Femur (tissue), 1 donor: ENCODE measurements around the gene MAML3.

Experiments
- DNase-seq: peaks from one replicate; pipeline ENCODE4 v3.0.0-alpha.2; 2017

The MAML3 gene

DNA sequence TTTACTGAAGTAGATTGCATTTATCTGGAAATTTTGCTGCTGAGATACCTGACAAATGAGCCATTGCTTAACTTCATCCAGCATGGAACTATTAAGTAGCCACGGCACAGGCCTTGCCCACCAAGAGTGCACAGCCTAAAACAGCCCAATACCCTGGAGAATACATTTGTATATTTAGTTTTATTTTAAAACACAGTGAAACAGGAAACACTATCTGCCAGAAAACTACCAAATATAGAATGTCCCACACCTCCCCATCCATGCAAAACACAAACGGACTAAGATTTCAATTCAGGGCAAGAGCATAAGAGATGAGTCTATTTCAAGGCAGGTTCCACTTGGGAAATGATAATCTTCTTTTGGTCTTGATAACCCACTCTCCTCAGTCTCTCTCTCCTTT lies 57.1 kb downstream of the MAML3 start:
- DNase-seq: no peak

DNA sequence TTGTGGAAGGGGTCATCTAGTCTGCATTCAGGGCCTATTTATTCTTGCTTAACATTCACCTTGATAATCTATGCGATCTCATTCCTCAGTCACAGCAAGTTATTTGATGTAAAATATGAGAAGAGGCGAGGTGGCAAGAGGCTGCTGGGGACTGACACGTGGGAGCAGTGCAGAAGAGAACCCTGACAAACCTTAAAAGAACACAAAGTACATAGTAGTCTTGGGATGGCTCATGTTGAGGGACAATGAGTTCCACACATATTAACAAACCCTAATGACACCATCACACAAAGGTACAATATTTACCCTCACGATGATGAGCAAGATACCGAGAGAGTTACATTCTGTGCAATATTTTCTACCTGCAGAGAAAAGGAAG lies 57.5 kb downstream of the MAML3 start:
- DNase-seq: no peak

DNA sequence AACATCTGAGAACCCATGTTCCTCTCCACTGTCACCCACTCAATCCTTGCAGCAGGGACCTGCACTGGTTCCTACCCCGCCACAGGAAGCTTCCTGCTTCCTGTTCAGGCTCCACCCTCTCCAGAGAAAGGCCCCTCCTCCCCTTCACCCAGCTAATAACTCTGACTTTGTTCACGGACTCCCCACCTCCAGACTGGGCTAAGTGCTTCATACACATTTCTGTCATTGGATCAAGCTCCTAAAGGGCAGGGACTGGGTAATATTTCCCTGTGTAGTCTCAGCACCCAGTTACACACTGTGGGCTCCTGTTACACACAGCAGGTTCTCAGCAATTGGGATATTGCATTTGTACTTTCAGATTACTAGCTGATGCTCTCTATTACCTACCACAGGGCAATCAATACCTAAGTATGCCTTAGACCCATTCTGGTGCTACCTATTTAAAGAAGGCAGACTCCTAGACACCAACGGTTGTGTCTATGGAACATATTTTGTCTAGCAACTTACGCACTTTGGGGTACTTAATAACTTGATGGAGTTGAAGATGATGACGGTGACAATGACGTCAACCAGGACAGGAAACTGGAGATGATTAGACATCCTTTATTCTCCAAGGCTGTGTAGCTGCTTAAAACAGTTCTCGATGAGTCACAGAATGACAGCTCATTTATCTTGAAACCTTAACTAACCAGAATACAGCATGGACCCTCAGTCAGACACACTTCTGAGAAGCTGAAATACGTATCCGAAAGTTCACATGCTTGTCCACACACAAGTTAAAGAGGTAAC lies 58.1 kb downstream of the MAML3 start:
- peak; percentile 46 for DNase-seq

DNA sequence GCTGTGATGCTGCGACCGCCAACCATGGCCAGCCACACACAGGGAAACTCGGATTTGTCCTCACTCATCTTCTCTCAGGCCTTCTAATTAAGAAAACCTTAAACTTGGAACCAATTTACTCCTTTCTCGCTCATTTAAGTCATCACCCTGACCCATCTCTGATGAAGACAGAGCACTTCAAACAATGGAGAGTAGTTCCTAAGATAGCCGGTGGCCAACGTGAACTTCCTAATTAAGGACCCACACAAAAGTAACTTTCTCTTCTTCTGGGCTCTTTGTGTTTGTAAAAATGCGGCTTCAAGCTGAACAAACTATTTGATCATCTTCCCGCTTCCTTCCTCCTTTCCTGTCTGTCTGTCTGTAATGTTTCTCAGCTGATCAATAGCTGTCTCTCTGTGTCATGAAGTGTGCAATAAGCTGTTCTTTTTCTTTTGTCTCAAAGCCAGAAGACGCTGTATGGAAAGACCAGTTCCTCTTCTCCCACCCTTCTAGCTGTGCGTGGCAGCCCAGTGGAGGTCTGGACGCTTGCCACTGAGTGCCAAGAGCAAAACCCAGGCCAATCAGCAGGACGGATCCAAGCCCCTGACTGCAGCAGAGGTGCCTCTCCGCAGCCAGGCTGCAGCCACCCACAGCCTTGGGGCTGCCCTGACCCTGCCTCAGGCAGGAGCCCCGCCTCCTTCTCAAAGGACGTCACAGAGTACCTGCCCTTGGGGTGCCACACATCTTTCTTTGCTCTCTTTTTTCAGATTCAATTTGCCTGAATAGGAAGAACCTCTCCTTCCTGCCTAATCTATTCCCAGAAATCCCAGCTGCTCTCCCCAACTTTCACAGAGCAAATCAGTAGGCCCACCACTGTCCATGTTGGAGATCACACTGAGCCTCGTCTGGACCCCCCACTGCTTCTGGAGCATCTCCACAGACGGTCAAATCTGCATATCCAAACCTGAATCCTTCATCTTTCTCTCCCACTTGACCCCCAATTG lies 59.3 kb downstream of the MAML3 start:
- peak; percentile 78 for DNase-seq

DNA sequence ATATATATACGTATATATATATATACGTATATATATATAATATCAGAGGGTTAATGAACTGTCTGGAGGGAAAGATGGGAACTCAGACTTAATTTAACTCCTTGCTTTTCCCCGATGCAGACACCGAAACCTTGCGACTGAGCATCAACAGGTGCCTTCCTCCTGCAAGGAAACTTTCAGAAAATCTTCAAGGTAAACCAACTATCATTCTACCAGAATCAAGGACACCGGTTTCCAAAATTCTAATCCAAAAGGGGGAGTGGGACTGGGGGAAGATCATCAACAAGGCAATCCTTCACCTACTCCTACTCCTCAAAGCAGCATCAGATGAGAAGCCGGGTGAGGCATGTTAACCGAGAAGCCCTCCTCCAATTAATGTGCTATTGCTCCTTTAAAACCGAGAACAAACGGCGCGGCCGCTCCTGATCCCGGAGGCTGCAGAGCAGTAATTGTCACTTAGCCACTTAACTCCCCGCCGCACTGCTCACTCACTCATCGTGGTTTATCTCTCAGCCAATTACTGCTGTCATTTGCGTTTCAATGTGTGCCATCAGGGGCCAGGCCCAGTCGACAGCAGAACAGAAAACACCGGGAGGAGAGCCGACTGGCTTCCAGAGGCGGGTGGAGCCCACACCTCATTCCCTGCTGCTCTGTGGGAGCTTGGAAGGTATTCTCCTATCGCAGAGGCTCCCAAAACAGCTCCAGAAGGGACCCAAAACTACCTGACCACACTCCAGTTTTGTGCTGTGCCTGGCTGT lies 61.7 kb downstream of the MAML3 start:
- peak; percentile 48 for DNase-seq

DNA sequence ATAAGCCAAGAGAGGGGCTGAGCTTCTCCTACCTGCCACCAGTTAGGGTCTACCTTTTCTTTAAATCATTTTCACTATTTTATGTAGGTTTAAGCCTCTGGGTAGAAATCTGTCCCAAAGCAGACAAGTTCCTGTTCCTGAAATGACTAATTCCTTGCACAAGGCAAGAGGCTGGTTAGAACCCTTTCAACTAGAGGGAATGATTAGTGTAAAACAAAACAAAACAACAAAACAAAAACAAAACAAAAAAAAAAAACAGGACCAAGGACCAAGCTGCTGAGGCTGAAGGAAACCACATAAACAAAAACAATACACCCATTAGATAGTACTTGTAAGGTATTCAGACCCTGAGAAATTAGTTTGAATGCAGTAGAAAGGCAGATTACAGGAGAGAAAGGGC lies 62.7 kb downstream of the MAML3 start:
- no peak for DNase-seq

DNA sequence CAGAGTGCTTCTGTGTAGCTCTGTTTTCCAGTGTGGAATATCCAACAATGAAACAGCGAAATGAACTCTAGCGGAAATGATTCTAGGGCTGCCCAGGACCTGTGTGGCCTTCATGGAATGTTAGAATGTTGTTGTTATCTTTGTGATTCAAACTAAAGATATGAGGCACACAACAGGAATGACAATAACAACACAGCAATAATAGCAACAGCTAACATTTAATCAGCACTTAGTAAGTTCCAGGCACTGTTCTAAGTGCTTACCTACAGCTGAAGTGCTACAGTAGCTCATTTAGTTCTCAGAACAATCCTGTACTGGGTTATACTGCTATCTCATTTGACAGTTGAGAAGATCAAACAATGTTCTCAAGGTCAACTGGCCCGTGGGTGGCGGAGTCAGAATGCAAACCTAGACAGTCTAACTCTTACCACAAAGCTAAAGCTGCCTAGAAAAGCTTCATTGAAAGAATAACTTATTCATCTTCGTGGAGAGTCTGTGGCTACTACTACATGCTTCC lies 63.7 kb downstream of the MAML3 start:
- DNase-seq: no peak

DNA sequence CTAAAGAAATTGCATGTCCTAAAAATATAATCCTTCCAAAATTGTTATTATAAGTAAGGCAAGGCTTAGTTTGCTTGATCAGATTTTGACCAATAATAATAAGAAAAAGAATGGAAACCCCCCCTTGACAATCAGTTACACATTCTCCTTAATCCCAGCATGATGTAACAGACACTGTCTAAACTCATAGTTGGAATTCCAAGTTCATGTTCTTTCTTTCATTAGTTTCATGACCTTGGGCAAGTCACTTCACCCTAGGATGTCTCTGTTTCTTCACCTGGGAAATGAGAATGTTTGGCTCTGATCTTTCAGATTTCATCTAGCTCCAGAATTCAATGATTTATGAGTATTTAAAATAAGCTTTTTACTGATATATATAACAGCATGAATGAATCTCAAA lies 64.8 kb downstream of the MAML3 start:
- DNase-seq: no peak

DNA sequence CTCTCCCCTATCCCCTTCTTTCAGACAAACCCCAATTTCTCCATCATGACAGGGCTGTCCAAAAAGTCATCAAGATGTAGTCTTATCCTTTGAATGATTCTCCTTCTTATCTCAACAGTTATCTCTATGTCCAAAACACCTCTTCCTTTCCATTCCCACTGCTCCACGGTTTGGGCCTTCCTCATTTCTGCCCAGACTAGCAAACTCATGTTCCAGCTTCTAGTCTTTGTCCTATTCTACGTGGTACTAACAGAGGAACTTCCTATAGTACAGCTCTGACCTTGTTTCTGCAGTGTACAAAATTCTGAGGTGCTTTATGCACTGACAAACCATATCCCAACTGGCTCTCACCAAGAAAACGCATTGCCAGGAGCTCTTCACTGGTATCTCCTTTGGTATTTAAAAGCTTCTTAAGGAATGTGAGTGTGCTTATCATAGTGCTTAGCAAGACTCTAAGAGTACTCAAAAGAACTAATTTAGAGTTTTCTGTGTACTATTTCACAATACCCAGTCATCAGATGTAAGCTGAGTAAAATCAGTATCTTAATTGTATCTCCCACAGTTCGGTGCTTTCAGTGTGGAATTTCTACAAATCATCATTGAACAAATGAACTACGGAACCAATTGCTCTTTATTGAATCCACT lies 65.5 kb downstream of the MAML3 start:
- no peak for DNase-seq

DNA sequence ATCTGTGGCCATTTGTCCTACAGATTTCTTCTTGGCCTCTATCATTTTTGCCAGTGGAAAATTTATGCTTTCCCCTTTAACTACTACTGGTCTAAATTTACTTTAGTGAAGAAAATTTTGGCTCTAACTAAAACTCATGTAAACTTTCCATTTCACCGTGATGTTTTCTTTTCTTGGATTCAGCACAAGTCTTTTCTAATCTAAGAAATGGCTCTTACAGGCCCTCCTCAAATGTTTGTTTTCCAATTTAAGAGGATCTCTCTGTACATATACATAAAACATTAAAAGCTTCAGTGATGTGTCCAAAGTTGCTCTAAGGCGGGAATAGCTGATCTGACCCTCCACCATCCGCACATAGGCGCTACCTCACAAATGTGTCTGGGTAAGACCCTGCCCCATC lies 68.1 kb downstream of the MAML3 start:
- DNase-seq: no peak

DNA sequence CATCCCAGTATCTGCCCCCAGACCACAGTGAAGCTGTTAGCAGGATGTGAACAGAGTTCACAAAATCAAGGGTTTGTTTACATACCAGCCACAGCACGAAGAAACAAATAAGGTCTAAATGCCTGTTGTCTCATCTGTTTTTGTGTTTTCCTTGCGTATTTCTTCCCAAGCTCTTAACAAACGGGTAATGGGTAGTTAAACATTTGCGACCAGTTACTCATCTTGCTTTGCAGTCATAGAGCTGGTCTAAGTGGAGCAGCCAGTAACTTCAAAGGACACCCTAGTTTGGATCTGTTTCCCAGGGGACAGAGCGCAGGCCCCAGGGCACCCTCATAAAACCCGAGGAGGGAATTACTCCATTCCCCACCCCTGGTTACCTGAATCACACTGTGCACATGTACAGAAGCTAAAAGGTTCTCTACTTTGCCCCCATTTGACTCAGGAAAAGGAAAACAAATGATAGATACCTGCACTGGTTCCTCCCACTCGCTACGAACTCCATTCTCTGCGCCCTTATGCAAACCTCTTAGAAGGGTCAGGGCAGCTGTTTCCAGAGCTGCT lies 68.8 kb downstream of the MAML3 start:
- no peak for DNase-seq

DNA sequence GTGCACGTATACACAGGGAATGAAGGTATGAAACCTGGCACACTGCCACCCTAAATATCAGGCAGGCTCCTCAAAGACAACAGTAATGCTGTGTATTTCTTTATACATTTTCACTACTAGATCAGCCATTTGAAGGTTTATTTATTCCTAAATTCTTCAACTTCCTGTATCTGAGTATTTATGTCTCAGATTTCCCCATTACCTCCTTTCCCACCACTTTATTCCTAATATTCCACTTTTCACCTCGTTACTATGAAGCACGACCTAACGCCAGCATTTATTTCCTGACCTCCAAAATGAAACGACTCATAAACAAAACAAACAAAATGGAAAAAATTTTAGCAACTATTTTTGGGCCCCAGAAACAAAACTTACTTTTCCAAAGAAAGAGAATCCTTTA lies 69.6 kb downstream of the MAML3 start:
- no peak for DNase-seq

DNA sequence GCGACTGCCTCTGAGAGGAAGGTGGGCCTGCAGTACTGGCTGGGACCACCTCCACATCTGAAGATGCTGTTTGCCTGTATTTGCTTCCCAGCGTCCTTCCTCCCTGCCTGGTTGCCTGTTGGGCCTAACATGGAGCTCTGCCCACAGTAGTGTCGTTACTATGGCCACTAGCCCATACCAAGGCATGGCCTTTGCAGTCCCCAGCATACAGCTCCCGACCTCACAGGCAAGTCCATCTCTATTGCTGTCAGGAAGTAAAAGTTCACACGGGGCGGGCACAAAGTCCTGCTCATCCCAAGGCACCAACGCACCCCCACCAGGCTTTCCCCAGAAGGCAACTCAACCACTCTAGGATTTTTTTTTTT lies 71.6 kb downstream of the MAML3 start:
- DNase-seq: no peak

DNA sequence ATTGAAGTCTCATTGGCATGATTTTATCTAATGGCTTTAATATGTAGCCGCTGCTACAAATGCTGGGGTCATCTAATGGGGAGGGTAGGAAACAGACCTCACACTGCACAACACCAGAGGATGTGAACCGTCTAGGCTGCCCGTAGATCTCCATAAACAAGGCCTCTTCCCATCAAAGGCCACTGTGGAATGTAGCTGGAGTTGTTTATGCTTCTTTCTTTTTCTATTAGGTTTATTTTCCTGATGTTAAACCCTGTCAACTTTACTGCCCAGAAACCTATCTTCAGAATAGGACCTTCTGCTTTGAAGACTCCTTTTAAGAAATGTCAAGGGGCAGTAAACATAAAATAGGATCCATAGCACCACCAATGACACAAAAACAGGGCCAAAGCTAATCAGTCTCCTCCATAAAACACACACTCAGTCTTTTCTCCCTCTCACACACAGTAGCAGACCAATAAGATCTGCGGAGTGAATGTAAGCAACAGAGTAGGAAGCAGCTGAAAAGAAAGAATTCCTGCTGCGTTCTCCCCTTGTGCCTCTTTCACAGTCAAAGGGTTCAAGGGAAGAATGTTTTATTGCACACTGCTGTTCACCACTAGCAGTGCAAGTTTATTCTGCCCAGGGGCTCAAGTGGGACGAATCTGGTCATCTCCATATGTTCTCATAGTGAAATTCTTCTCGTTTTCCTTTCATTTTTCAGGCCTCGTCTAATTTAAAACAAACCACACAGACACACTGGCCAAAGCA lies 72.2 kb downstream of the MAML3 start:
- DNase-seq: no peak

DNA sequence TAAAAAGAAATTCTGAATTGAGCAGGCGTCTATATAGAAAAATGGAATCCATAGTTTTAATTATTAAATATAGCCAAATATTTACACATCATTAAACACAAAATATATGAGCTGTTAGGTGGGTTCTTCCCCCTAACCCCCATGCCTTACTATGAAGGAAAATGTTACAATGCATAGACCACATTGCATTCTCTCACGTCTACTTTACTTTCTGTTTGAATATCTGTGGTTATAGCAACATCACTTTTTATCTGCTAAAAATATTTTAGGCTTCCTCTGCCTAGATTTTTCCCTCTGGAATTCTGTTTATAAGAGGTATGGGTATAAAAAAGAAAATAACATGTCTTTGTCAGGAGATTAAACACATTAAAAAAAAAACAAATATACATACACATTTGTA lies 73.1 kb downstream of the MAML3 start:
- DNase-seq: no peak

DNA sequence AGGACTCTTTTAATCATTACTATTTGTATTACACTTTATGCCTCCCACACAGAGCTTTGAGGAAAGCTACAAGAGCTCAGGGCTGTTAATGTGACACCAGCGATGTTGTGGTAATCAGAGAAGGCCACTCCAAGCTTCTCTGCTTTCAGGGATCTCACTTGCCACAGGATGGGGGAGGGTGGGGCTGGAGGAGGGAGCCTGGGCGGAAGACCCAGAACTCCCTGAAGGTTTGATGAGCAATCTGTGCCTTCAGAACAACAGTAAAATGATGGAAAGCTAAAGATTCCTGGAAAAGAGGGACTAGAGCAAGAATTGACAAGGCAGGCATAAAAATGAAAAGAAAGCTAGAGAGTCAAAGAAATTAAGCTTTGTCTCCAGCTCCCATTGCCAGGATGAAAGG lies 75.6 kb downstream of the MAML3 start:
- DNase-seq: no peak

DNA sequence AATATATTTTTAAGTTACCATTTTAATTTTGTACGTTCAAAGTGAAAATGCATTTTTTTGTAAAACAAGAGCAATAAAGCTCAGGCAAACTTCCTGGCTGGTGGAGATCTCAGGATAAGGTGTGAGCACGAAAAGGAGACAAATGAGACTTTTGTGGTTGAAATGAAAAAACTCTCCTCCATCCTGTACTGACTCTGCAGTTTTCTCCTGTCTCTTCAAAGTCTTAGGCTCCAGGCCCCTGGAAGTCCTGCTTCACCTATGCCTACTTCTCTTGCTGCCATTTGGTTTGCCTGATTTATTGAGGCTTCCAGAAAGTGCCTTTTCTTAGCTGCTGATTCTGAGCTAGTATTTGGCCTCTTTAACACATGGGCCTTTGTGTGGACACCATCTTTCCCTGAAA lies 77.7 kb downstream of the MAML3 start:
- no peak for DNase-seq

DNA sequence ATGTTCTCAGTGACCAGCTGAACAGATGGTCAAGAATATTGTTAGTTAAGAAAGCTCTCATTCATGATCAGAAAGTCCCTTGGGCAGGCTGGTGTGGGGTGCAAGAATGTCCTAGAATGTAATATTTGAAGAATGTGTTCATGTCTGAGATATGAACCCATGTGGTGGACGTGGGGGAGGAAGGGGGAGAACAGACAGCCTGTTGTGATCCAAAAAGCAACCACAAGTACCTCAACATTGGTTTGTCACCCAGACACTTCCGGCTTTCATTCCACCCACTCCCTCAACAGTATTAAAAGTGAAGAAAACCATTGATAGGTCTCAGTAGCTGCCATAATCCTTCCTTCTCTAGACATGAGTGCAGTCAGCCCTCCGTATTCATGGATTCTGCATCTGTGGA lies 82.2 kb downstream of the MAML3 start:
- peak; percentile 41 for DNase-seq

DNA sequence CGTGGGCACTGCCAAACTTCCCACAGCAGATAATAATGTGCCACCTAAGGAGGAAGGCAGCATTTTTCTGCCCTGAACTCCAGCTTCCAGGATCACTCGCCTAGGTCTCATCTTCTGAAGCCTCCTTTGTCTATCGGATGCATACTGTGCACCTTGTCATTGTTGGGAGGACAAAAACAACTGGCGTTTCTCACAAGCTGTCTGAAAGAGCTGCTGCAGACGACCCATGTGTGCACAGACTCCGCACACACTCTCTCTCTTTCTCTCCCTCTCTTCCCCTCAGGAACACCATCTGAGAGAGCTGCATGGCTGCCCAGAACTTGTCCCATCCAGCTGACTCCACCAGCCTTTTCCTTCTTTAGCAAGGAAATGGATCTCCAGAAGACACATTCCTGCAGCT lies 83.0 kb downstream of the MAML3 start:
- DNase-seq: no peak

DNA sequence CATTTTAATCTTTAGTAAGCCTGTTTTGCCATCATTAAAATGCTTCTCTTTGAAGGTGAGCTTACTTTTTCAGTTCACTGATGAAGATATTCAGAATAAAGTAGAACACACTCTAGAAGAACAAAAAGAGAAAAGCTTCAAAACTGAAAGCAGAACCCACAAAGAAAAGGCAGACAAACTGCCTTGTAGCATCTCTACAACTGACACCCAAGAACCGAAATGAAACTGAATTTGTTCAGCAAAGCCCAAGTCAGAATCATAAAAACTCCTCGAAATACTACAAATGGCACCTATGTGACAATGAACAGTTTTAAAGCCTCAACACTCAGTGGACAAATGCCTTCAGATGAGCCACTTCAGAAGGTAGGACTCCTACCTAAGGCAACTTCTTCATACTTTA lies 83.6 kb downstream of the MAML3 start:
- no peak for DNase-seq

DNA sequence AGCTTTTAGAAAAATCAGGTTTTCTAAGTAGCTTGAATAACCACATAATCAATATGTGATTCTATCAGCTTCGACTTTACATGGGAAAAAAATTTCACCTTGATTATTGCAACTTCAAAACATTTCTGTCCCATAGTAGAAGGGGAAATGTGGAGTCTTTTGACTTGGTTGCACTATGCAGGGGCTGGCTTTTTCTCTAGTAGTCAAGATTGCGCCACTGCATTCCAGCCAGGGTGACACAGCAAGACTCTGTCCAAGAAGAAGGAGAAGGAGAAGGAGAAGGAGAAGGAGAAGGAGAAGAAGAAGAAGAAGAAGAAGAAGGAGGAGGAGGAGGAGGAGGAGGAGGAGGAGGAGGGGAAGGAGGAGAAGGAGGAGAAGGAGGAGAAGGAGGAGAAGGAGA lies 84.9 kb downstream of the MAML3 start:
- DNase-seq: no peak

DNA sequence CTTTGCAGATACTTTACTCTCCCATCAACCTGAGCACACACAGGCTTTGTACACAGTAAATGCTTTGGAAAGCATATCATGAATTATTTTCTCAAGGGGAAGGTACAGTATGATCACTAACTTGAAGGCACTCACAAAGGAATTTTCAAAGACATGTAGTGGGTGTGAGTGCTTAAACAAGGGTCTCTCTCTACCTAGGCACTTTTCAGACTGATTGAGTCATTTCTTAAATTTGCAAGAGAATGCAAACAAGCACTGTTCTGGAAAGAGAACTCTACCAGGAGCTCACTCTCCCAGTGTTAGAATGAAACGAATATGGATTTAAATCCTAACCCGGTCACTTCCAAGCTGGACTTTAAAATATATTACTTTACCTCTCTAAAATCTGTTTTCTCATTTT lies 85.7 kb downstream of the MAML3 start:
- no peak for DNase-seq
